K562 (cell line): ENCODE measurements around the gene TP53TG5. TPM values are rescaled to one million over a fixed set of nuclear protein-coding genes. Genes with fewer than 3 reads are reported as not detected.

ENCODE experiments used
- CBX3 ChIP-seq, 2 experiments: IDR thresholded peaks; 1 replicate in 1 of 2; 2 replicates in 1 of 2; pipeline ENCODE4 v1.6.1; 2012; ENCODE audit warnings: inconsistent platforms in 2 of 2, low read length in 2 of 2, borderline replicate concordance in 1 of 2, control low read depth in 1 of 2
- GTF2E2 ChIP-seq: fragments of 200-800 bp; sonication (Bioruptor generic); IDR thresholded peaks from 2 replicates; pipeline ENCODE4 v1.6.1; 2016; ENCODE audit warnings: missing genetic modification characterization, missing compliant biosample characterization
- KHSRP ChIP-seq: fragments of 450-650 bp; IDR thresholded peaks from 2 replicates; pipeline ENCODE4 v1.6.1; 2017
- MECOM ChIP-seq: fragments of 250-450 bp; sonication (Bioruptor Pico); IDR thresholded peaks from 2 replicates; pipeline ENCODE4 v1.8.0; 2022; ENCODE audit warnings: inconsistent platforms
- MTA3 ChIP-seq: fragments of 450-650 bp; formaldehyde crosslinking; IDR thresholded peaks from 2 replicates; pipeline ENCODE4 v1.6.1; 2017; ENCODE audit warnings: mild to moderate bottlenecking, borderline replicate concordance
- MTF1 ChIP-seq: fragments of 250-450 bp; sonication (Bioruptor Pico); IDR thresholded peaks from 2 replicates; pipeline ENCODE4 v1.9.0; 2021; ENCODE audit warnings: moderate library complexity, mild to moderate bottlenecking, inconsistent platforms, borderline replicate concordance
- PHB ChIP-seq: fragments of 250-450 bp; sonication (Bioruptor Pico); IDR thresholded peaks from 2 replicates; pipeline ENCODE4 v1.5.0; 2021
- RBFOX2 ChIP-seq: fragments of 200-400 bp; formaldehyde crosslinking; IDR thresholded peaks from 2 replicates; pipeline ENCODE4 v1.6.1; 2017; ENCODE audit warnings: low read depth, mild to moderate bottlenecking, low read length, moderate library complexity
- SMAD1 ChIP-seq: fragments of 150-350 bp; IDR thresholded peaks from 2 replicates; pipeline ENCODE4 v1.6.1; 2014; ENCODE audit warnings: low read length, low read depth; ENCODE audit not compliant: partially characterized antibody
- polyA plus RNA-seq, 8 experiments: library from polyadenylated mRNA; depleted of rRNA in 4 of 8; stranded (reverse) in 5 of 8; unstranded in 3 of 8; fragments of >200 nt; fragmentation: Nextera tagmentation in 2 of 8; fragmentation: Illumina TruSeq in 1 of 8; extraction: Ambion mirVana in 2 of 8; extraction: Trizol in 1 of 8; gene quantifications; 2 replicates each; pipeline versions ENCODE4 v1.2.1 to v1.2.3, GENCODE V29; 2011 to 2014; ENCODE audit warnings: inconsistent platforms in 1 of 8, missing spikeins in 1 of 8
- total RNA-seq, 7 experiments: library from RNA; depleted of rRNA in 6 of 7; stranded (reverse); fragments of >200 nt in 6 of 7; fragmentation: Illumina TruSeq in 2 of 7; extraction: Trizol in 2 of 7; gene quantifications; 2 replicates each; pipeline versions ENCODE4 v1.2.1 to v1.2.3, GENCODE V29; 2011 to 2021; ENCODE audit warnings: low replicate concordance in 1 of 7
- TF ChIP-seq, protein P1 (sequence below): fragments of 450-650 bp; IDR thresholded peaks from 2 replicates; pipeline ENCODE4 v1.6.1; 2016; ENCODE audit warnings: mild to moderate bottlenecking, moderate library complexity
- TF ChIP-seq, protein P2 (sequence below): sonication (generic); formaldehyde crosslinking; IDR thresholded peaks from 2 replicates; pipeline ENCODE4 v1.8.1; 2023; ENCODE audit warnings: mild to moderate bottlenecking, missing genetic modification reagents
- TF ChIP-seq, protein P3 (sequence below): sonication (generic); formaldehyde crosslinking; IDR thresholded peaks from 2 replicates; pipeline ENCODE4 v1.8.0; 2022; ENCODE audit warnings: missing genetic modification reagents, mild to moderate bottlenecking, borderline replicate concordance
- TF ChIP-seq, protein P4 (sequence below): IDR thresholded peaks from 2 replicates; pipeline ENCODE4 v1.6.1; 2011; ENCODE audit not compliant: insufficient read length; ENCODE audit errors: extremely low read depth

The TP53TG5 gene
- total and polyA plus RNA-seq, 9 of the 15 experiments (the other 6 are each of a cell fraction or from before 2014, with no cell fraction given) = 0.04 to 0.05 (median 0.04) TPM; not detected in 6

- TF ChIP-seq, protein P1, sequence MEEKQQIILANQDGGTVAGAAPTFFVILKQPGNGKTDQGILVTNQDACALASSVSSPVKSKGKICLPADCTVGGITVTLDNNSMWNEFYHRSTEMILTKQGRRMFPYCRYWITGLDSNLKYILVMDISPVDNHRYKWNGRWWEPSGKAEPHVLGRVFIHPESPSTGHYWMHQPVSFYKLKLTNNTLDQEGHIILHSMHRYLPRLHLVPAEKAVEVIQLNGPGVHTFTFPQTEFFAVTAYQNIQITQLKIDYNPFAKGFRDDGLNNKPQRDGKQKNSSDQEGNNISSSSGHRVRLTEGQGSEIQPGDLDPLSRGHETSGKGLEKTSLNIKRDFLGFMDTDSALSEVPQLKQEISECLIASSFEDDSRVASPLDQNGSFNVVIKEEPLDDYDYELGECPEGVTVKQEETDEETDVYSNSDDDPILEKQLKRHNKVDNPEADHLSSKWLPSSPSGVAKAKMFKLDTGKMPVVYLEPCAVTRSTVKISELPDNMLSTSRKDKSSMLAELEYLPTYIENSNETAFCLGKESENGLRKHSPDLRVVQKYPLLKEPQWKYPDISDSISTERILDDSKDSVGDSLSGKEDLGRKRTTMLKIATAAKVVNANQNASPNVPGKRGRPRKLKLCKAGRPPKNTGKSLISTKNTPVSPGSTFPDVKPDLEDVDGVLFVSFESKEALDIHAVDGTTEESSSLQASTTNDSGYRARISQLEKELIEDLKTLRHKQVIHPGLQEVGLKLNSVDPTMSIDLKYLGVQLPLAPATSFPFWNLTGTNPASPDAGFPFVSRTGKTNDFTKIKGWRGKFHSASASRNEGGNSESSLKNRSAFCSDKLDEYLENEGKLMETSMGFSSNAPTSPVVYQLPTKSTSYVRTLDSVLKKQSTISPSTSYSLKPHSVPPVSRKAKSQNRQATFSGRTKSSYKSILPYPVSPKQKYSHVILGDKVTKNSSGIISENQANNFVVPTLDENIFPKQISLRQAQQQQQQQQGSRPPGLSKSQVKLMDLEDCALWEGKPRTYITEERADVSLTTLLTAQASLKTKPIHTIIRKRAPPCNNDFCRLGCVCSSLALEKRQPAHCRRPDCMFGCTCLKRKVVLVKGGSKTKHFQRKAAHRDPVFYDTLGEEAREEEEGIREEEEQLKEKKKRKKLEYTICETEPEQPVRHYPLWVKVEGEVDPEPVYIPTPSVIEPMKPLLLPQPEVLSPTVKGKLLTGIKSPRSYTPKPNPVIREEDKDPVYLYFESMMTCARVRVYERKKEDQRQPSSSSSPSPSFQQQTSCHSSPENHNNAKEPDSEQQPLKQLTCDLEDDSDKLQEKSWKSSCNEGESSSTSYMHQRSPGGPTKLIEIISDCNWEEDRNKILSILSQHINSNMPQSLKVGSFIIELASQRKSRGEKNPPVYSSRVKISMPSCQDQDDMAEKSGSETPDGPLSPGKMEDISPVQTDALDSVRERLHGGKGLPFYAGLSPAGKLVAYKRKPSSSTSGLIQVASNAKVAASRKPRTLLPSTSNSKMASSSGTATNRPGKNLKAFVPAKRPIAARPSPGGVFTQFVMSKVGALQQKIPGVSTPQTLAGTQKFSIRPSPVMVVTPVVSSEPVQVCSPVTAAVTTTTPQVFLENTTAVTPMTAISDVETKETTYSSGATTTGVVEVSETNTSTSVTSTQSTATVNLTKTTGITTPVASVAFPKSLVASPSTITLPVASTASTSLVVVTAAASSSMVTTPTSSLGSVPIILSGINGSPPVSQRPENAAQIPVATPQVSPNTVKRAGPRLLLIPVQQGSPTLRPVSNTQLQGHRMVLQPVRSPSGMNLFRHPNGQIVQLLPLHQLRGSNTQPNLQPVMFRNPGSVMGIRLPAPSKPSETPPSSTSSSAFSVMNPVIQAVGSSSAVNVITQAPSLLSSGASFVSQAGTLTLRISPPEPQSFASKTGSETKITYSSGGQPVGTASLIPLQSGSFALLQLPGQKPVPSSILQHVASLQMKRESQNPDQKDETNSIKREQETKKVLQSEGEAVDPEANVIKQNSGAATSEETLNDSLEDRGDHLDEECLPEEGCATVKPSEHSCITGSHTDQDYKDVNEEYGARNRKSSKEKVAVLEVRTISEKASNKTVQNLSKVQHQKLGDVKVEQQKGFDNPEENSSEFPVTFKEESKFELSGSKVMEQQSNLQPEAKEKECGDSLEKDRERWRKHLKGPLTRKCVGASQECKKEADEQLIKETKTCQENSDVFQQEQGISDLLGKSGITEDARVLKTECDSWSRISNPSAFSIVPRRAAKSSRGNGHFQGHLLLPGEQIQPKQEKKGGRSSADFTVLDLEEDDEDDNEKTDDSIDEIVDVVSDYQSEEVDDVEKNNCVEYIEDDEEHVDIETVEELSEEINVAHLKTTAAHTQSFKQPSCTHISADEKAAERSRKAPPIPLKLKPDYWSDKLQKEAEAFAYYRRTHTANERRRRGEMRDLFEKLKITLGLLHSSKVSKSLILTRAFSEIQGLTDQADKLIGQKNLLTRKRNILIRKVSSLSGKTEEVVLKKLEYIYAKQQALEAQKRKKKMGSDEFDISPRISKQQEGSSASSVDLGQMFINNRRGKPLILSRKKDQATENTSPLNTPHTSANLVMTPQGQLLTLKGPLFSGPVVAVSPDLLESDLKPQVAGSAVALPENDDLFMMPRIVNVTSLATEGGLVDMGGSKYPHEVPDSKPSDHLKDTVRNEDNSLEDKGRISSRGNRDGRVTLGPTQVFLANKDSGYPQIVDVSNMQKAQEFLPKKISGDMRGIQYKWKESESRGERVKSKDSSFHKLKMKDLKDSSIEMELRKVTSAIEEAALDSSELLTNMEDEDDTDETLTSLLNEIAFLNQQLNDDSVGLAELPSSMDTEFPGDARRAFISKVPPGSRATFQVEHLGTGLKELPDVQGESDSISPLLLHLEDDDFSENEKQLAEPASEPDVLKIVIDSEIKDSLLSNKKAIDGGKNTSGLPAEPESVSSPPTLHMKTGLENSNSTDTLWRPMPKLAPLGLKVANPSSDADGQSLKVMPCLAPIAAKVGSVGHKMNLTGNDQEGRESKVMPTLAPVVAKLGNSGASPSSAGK = peak; percentile 77
- TF ChIP-seq, protein P2, sequence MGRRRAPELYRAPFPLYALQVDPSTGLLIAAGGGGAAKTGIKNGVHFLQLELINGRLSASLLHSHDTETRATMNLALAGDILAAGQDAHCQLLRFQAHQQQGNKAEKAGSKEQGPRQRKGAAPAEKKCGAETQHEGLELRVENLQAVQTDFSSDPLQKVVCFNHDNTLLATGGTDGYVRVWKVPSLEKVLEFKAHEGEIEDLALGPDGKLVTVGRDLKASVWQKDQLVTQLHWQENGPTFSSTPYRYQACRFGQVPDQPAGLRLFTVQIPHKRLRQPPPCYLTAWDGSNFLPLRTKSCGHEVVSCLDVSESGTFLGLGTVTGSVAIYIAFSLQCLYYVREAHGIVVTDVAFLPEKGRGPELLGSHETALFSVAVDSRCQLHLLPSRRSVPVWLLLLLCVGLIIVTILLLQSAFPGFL (CRISPR knock-in tag) = no peak
- TF ChIP-seq, protein P3, sequence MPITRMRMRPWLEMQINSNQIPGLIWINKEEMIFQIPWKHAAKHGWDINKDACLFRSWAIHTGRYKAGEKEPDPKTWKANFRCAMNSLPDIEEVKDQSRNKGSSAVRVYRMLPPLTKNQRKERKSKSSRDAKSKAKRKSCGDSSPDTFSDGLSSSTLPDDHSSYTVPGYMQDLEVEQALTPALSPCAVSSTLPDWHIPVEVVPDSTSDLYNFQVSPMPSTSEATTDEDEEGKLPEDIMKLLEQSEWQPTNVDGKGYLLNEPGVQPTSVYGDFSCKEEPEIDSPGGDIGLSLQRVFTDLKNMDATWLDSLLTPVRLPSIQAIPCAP (CRISPR knock-in tag) = no peak
- TF ChIP-seq GTF2E2 (tag) (no peak), RBFOX2 (peak; percentile 84), MTF1 (CRISPR knock-in tag) (no peak), MTA3 (peak; percentile 38; the same call in 1 of the 2 replicates), KHSRP (no peak), PHB (CRISPR knock-in tag) (no peak), SMAD1 (peak; percentile 63), MECOM (0 out of 2 replicates have a peak, but pooled peaks have one; percentile 13), CBX3 (IDR thresholded peaks at IDR 0.05; ENCODE audit: borderline replicate concordance in 1 of 2, low read length in 2 of 2) (0 out of 3 replicates have a peak, but pooled peaks of 1 of the 2 experiments have one; percentile 24)
- TF ChIP-seq, protein P4, sequence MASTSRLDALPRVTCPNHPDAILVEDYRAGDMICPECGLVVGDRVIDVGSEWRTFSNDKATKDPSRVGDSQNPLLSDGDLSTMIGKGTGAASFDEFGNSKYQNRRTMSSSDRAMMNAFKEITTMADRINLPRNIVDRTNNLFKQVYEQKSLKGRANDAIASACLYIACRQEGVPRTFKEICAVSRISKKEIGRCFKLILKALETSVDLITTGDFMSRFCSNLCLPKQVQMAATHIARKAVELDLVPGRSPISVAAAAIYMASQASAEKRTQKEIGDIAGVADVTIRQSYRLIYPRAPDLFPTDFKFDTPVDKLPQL = no peak
These were observed 4.6 kb downstream of the TP53TG5 start (continued) for GRCh38 chr20:45373353-45374100.
